Activated CD8-positive, alpha-beta memory T cell treated with anti-CD3 and anti-CD28 coated beads for 48 hours (primary cell): Measurements from ENCODE around the gene MYOG.
A peak's percentile ranks its signal among the peaks of the same experiment; 100 is the strongest.

ENCODE experiments used
- DNase-seq, 3 experiments: peaks; one replicate each; pipeline ENCODE4 v3.0.0-alpha.2; 2020; ENCODE audit warnings: low read depth in 2 of 3, low spot score in 2 of 3

The MYOG gene

GRCh38 chr1:203117611-203118575 is 32.1 kb upstream of the MYOG start:
- DNase-seq, result peak; percentile 12 to 28 (median 21)

GRCh38 chr1:203116091-203116820 is 30.4 kb upstream of the MYOG start:
- no peak for DNase-seq

GRCh38 chr1:203114202-203114601 is 28.4 kb upstream of the MYOG start:
- no peak for DNase-seq

DNA sequence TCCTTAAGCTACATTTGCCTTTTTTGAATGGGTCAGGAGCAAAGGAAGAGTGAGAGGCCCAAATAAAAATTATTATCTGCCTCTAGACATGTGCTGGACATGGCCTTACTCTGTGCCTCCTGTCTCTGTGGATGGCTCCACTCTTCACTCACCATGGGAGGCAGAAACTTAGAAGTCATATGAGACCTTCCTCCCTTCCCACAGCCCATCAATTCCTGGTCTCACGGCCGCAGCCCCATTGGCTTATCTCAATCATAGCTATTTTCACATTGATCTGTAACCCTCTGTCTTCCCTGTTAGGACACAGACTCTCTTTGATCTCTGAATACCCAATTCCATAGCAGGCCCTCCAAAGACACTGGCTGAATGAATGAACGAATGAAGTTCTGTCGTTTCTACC is 27.5 kb upstream of the MYOG start:
- no peak for DNase-seq

GRCh38 chr1:203112475-203112874 is 26.7 kb upstream of the MYOG start:
- no peak for DNase-seq

GRCh38 chr1:203104789-203105390 is 19.1 kb upstream of the MYOG start:
- DNase-seq, result no peak

- no peak for DNase-seq
Observed at GRCh38 chr1:203103829-203104495, 18.1 kb upstream of the MYOG start.

DNA sequence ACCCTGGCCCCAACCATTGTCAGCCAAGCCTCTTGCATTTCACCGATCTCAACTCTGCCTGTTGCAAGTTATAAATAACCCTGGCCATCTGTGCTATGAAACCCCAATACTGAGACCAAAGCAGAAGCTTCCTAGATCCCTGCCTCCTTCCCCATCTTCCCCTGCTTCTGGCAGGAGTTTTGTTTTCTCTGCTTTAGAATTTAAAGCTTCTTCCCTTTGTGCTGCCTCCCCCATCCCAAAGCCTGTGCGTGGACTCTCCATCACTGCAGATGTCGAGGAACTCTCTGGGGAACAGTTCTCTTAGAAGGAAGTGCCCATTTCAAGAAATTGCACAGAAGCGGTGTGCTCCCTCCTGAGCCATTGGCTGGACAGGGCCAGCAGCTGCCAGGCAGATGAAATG is 17.4 kb upstream of the MYOG start:
- DNase-seq, result no peak

DNA sequence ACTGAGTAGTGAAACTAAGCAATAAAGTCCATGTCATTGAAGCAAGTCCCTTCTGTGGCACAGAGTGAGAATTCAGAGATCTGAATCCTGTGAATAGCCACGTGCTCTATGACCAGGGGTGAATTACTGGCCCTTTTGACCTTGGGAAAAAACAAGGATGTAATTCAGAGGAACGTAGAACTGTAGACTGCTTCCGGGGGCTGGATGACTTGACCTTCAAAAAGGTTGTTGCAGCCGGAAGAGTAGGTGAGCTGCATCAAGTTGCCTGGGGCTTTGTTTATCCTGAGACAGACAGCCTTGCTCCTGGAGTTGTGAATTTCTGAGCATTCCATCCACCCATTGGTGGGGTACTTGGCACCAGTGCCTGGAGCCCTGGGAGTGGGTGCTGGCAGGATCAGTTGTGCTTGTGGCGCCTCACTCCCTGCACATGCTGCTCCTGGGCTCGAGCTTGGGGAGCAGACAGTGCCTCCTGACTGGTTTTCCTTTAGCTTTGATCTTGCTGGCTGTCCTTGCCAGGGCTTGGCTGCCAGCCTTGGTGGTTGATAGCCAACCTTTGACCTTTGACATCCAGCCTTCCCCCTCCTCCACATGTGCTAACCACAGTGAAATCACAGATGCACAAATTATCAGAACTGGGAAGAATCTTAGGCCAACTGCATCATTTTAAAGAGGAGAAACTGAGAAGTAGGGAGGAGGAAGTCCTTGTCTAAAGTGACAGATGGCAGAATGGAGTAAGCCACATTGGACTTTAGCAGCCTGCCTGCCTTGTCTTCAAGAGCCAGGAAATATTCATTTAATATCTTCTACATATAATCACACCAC is 16.2 kb upstream of the MYOG start:
- no peak for DNase-seq

- no peak for DNase-seq
Observed at GRCh38 chr1:203100516-203100869, 14.7 kb upstream of the MYOG start.

DNA sequence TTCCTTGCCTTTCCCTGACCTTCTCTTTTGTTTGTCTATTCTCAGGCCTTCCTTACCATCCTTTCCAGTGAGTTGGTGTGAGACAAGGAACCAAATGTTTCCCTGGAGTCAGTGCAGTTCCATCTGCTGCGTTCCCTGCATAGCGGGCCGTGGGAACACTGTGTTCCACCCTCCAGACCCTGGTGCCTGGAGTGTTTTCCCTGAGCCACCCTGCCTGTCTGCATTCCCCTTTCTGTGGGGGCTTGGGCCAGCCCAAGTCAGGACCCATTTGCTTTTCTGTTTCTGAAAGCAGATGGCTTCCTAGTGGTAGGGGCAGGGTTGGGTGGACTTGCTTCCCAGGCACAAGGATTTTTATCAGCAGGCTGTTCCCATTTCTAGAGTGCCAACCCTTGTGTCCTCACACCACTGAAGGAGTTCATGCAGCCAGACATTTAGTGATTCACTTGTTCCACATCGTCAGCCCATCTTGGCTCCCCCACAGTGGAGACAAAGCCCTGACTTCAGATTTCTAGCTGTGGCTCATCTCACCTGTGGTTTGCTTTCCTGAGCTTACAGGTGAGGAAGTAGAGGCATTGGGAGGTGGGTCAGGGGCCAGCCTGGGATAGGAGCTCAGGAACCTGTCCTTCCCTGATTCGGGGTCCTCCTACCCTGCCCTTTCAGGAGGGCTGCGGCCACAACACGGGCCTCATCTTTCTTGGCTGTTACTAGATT is 14.1 kb upstream of the MYOG start:
- no peak for DNase-seq

DNA sequence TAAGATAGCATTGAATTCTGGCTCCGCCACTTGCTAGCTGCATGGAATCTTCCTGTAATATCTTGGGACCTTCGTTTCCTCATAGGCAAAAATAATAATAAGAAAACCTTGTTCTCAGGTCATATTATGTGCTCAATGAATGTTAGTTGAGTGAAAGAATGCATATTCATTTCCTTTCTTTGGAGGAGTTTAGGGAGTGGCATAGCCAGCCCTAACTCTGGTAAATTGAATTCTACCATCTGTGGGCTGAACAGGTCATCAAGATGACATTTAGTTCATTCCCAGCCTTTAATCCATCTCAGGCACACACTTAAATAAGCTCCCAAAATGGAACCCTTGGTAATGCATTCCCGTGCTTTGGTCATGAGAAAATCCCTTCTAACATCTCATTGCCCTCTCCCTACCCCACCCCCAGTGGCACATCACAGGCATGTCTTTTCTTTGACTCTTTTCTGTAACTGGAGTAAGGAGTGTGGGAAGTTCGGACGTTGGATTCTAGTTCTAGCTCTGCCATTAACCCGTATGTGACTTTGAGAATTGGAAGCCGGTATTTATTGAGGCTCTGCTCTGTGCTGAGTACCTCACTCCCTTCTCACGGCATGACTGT is 13.2 kb upstream of the MYOG start:
- DNase-seq, result no peak

- DNase-seq, result no peak
Observed at GRCh38 chr1:203098445-203098844, 12.6 kb upstream of the MYOG start.

- DNase-seq, result no peak
Observed at GRCh38 chr1:203097001-203097400, 11.2 kb upstream of the MYOG start.

DNA sequence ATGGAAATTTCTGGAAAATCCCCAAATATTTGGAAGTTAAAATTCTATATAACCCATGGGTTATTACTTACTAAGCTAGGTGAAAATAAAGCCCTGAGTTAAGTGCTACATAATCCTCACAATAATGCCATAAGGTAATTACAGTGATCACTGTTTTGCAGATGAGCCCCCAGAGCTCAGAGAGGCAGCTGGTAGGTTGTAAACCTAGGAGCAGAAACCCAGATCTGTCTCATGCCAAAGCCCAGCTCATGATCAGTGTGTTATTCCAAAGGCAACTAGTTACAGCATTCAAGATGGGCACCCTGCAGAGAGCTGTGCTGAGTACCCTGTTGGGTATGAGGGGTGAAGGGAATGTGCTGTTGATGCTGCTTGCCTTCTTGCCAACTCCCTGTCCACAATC is 10.8 kb upstream of the MYOG start:
- DNase-seq, result no peak

- DNase-seq, result no peak
Observed at GRCh38 chr1:203095061-203095690, 9.4 kb upstream of the MYOG start.

- no peak for DNase-seq
Observed at GRCh38 chr1:203093754-203094410, 8.1 kb upstream of the MYOG start.

GRCh38 chr1:203091761-203092330 is 6.0 kb upstream of the MYOG start:
- DNase-seq, result no peak
